ENCODE data around the gene KRT222.

DNA sequence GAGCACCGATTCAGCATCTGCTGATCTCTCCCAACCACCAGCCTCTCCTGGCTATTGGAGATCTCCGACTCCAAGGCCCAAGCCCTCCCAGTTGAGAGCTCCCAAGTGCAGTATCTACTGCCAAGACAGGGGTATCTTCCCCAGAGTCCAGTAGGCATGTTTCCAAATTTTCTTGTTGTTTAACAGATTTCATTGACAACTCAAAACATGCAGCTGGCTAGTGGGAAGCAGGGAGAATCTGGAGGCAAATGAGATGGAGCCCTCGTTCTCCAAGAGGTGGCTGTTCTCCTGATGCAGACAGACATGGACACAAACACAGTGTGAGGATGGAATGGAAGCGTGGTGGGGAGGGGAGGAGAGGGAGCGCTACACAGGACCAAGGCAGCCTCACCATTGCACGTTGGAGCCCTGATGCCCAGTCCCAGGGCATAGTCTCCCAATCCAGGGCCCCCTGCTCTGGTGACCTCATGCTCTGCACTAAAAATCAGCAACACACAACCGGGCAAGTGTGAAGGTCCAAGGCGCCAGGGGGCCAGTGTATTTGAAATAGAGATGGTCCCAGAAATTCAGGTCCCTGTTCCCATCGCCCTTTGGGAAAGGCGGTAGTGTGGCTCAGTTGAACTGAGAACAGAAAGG, 49.0 kb downstream of the KRT222 start:
- TF ChIP-seq ARNTL (CRISPR knock-in tag; IDR thresholded peaks at IDR 0.05; ENCODE audit: borderline replicate concordance, low read depth) (no peak), ZFP30 (CRISPR knock-in tag; IDR thresholded peaks at IDR 0.05) (no peak), PPARA (CRISPR knock-in tag; IDR thresholded peaks at IDR 0.05; ENCODE audit: borderline replicate concordance) (no peak)
